ENCODE results near the gene NIT2.
"Not testable (repeated sequence)": the region's sequence is repeated elsewhere in the genome, so short reads cannot be mapped to it uniquely, and the experiment has no call there.

Gene NIT2

DNA sequence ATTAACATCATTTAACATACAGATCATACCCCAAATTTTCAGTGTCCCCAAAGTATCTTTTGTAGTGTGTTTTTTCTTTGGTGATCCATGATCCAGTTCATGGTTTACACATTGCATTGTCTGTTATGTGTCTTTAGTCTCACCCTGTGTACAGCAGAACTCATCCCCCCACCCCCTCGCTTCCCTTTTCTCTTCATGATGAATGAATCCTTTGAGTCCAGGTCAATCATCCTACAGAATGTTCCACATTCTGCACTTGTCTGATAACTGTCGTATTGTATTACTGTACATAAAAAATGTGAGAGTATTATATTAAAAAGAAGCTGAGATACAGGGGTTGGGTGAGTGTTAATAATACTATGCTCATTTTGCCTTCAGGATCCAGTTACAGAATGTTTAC is 14.6 kb upstream of the NIT2 start:
- Histone ChIP-seq H3K36me3 (replicated peaks) (peaks cover 6% of the 10 kb centered on the region), H3K4me3 (ENCODE audit: low read depth, low read length) (no peak overlapping the region), H3K27ac (no peak overlapping the region), H3K27me3 (replicated peaks) (no peaks in the 10 kb centered on the region)
- DNase-seq: no peak
- in situ Hi-C loops (cut with HindIII; ENCODE audit: low pct_ligation_motif_present, low sequenced_read_pairs): no loop called here
- TF ChIP-seq, protein P1, sequence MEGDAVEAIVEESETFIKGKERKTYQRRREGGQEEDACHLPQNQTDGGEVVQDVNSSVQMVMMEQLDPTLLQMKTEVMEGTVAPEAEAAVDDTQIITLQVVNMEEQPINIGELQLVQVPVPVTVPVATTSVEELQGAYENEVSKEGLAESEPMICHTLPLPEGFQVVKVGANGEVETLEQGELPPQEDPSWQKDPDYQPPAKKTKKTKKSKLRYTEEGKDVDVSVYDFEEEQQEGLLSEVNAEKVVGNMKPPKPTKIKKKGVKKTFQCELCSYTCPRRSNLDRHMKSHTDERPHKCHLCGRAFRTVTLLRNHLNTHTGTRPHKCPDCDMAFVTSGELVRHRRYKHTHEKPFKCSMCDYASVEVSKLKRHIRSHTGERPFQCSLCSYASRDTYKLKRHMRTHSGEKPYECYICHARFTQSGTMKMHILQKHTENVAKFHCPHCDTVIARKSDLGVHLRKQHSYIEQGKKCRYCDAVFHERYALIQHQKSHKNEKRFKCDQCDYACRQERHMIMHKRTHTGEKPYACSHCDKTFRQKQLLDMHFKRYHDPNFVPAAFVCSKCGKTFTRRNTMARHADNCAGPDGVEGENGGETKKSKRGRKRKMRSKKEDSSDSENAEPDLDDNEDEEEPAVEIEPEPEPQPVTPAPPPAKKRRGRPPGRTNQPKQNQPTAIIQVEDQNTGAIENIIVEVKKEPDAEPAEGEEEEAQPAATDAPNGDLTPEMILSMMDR (IDR thresholded peaks at IDR 0.05; ENCODE audit: low read depth, low read length, missing control alignments): no peak

DNA sequence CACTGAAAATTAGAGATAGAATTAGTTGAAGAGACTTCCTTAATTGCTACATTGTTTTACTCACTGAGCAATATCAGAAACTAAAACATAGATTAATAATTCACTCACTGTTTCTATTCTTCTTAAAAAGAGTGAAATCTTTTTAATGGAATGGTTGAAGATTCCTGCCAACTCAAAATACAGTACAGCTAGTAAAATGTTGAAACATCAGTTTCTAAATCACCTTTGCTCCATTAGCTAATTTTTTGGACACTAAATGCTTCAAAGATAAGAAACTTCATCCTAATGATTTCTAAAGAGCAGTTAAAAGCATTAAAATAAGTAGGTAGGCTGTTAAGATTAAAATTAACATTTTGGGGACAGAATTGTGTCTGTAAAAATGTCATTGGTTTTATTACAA is 10.5 kb upstream of the NIT2 start:
- Histone ChIP-seq H3K27me3 (replicated peaks) (no peaks in the 10 kb centered on the region), H3K27ac (no peak overlapping the region), H3K36me3 (replicated peaks) (peaks cover 15% of the 10 kb centered on the region), H3K4me3 (ENCODE audit: low read depth, low read length) (no peak overlapping the region)
- TF ChIP-seq, protein P1 (IDR thresholded peaks at IDR 0.05; ENCODE audit: low read depth, low read length, missing control alignments): no peak
- in situ Hi-C loops (cut with HindIII; ENCODE audit: low pct_ligation_motif_present, low sequenced_read_pairs): no loop called here
- DNase-seq: no peak

GRCh38 chr3:100325827-100326226 is 8.7 kb upstream of the NIT2 start:
- Histone ChIP-seq H3K36me3 (replicated peaks) (peaks cover 9% of the 10 kb centered on the region), H3K4me3 (ENCODE audit: low read depth, low read length) (no peak overlapping the region)

GRCh38 chr3:100327377-100327776 is 7.2 kb upstream of the NIT2 start:
- H3K27ac ChIP-seq; H3K27me3 ChIP-seq (replicated peaks); H3K36me3 ChIP-seq (replicated peaks); DNase-seq; in situ Hi-C loops (cut with HindIII; ENCODE audit: low pct_ligation_motif_present, low sequenced_read_pairs); H3K4me3 ChIP-seq (ENCODE audit: low read depth, low read length): not testable (repeated sequence)

More at GRCh38 chr3:100325827-100326226, 8.7 kb upstream of the NIT2 start:
- in situ Hi-C loops (cut with HindIII; ENCODE audit: low pct_ligation_motif_present, low sequenced_read_pairs): no loop called here
- Histone ChIP-seq H3K27ac (no peak overlapping the region), H3K27me3 (replicated peaks) (no peaks in the 10 kb centered on the region)
- DNase-seq: no peak
- TF ChIP-seq, protein P1 (IDR thresholded peaks at IDR 0.05; ENCODE audit: low read depth, low read length, missing control alignments): no peak

DNA sequence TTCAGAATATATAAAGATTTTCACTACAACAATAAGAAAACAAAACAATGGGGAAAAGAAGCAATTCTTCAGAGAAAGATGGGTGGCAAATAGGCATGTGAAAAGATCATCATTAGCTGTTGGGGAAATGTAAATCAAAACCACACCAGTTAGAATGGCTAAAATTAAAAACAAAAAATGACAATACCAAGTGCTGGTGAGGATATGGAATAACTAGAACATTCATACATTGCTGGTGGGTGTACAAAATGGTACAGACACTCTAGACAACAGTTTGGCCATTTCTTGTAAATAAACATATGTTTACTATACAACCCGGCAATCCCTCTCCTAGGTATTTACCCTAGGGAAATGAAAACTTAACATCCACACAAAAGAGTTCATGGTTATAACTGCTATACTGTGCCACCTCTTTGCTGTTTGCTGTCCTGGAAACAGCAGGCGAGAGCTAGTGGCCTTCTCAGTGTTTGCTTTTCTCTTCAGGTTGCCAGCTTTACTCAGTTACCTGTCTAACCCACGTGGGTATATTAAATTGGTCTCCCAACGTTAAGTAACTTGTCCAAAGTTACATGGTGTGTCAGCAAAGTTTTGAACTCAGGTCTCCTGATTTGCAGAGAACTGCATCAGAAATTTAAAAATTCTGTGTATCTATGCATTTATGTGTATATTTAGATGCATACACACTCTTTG is 4.6 kb upstream of the NIT2 start:
- TF ChIP-seq, protein P1 (IDR thresholded peaks at IDR 0.05; ENCODE audit: low read depth, low read length, missing control alignments): no peak
- H3K4me3 ChIP-seq (ENCODE audit: low read depth, low read length): no peak overlapping the region
- H3K36me3 ChIP-seq (replicated peaks): peaks cover 9% of the 10 kb centered on the region
- H3K27me3 ChIP-seq (replicated peaks): no peaks in the 10 kb centered on the region
- DNase-seq: no peak
- in situ Hi-C loops (cut with HindIII; ENCODE audit: low pct_ligation_motif_present, low sequenced_read_pairs): no loop called here
- no peak overlapping the region for H3K27ac ChIP-seq

DNA sequence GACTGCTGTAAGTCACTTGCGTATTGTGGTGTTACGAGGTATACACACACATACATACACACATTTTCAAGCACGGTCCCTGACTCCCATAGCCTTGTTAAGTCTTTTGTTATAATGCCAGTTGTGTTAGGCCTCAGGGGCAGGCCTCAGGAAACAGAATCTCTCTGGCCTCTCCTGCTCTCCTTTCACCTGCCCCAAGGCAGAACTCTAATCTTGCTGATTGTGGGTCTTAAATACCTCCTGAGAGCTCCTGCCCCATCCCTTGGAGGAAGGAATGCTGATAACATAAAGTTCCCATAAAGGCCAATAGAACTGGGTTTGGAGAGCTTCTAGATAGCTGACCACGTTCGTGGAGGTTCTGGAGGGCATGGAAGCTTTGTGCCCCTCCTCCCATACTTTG is 3.9 kb upstream of the NIT2 start:
- Histone ChIP-seq H3K36me3 (replicated peaks) (peaks cover 7% of the 10 kb centered on the region), H3K27me3 (replicated peaks) (no peaks in the 10 kb centered on the region), H3K4me3 (ENCODE audit: low read depth, low read length) (no peak overlapping the region), H3K27ac (no peak overlapping the region)
- no peak for DNase-seq
- TF ChIP-seq, protein P1 (IDR thresholded peaks at IDR 0.05; ENCODE audit: low read depth, low read length, missing control alignments): no peak
- in situ Hi-C loops (cut with HindIII; ENCODE audit: low pct_ligation_motif_present, low sequenced_read_pairs): no loop called here

Measured in brain microvascular endothelial cell (primary cell).